ENCODE data around the gene AIRE. TPM values are rescaled to one million over a fixed set of nuclear protein-coding genes. Genes with fewer than 3 reads are reported as not detected.

Gene AIRE
- total and polyA plus RNA-seq, 2 of the 13 experiments (the other 11 are each of a cell fraction or from before 2014, with no cell fraction given), result not detected

DNA sequence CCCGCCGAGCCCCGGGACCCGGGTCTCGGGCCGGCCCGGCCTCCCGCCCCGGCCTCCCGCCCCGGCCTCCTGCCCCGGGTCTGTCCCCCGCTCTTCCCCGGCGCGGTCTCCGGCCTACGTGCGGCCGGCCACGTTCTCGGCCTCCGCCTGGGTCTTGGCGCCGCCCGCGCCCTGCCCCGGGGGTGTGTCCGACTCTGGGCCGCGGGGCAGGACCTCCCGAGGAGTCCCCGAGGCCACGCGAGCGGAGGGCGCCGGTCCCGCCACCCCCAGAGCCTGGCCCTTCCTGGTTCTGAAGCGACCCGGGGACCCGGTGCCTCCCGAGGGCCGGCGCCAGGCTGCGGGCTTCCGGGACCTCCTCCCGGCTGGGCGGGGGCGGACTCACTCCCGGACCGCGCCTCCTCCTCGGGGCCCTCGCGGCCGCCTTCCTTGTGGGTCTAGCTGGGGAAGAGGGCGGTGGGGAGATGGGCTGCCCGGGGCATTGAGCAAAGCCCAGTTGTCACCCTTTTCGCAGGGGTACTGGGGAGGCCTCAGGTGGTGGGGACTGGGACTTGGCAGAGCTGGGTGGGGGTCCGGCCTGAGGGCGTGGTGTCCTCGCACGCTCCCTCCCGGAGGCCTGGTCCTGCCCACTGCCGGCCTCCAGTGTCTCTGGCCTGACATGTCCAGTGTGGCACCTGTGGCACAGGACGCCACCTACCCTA lies 14.7 kb downstream of the AIRE start (continued):
- TF ChIP-seq FOXP4 (CRISPR knock-in tag; IDR thresholded peaks at IDR 0.05) (no peak), GLI4 (CRISPR knock-in tag; IDR thresholded peaks at IDR 0.05; ENCODE audit: borderline replicate concordance) (peak; percentile 80; the same call in 1 of the 2 replicates), MXI1 (IDR thresholded peaks at IDR 0.05; ENCODE audit: borderline replicate concordance, low read depth, low read length) (peak; percentile 49; the same call in 1 of the 3 replicates), KDM2A (CRISPR knock-in tag; IDR thresholded peaks at IDR 0.05; ENCODE audit: borderline replicate concordance, low read depth) (peak; percentile 32; the same call in 1 of the 2 replicates), AGO2 (optimal IDR thresholded peaks at IDR 0.05; ENCODE audit: low read depth, low read length) (peak; percentile 65), ZNF235 (CRISPR knock-in tag; IDR thresholded peaks at IDR 0.05; ENCODE audit: borderline replicate concordance) (peak; percentile 52; the same call in 1 of the 2 replicates), RNF219 (CRISPR knock-in tag; IDR thresholded peaks at IDR 0.05) (no peak), ZNF883 (CRISPR knock-in tag; IDR thresholded peaks at IDR 0.05; ENCODE audit: not compliant biosample characterization) (peak; percentile 90), UBTF (CRISPR knock-in tag; IDR thresholded peaks at IDR 0.05) (peak; percentile 77), SRF (IDR thresholded peaks at IDR 0.05; ENCODE audit: low read depth, low read length) (no peak), POLR2AphosphoS5 (IDR thresholded peaks at IDR 0.05; ENCODE audit: low read depth, low read length) (peak; percentile 13; the same call in 1 of the 2 replicates), HES4 (CRISPR knock-in tag; IDR thresholded peaks at IDR 0.05; ENCODE audit: borderline replicate concordance) (peak; percentile 12; the same call in 1 of the 2 replicates), XRCC5 (optimal IDR thresholded peaks at IDR 0.05; ENCODE audit: low read length) (peak; percentile 44), HNRNPL (IDR thresholded peaks at IDR 0.05; ENCODE audit: low read depth, low read length) (peak; percentile 78; the same call in 1 of the 2 replicates)
- TF ChIP-seq, protein P1, sequence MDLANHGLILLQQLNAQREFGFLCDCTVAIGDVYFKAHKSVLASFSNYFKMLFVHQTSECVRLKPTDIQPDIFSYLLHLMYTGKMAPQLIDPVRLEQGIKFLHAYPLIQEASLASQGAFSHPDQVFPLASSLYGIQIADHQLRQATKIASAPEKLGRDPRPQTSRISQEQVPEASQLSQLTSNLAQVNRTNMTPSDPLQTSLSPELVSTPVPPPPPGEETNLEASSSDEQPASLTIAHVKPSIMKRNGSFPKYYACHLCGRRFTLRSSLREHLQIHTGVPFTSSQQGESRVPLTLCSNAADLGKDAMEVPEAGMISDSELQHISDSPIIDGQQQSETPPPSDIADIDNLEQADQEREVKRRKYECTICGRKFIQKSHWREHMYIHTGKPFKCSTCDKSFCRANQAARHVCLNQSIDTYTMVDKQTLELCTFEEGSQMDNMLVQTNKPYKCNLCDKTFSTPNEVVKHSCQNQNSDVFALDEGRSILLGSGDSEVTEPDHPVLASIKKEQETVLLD (CRISPR knock-in tag; IDR thresholded peaks at IDR 0.05; ENCODE audit: low read depth), result peak; percentile 39; the same call in 1 of the 2 replicates
- TF ChIP-seq, protein P2, sequence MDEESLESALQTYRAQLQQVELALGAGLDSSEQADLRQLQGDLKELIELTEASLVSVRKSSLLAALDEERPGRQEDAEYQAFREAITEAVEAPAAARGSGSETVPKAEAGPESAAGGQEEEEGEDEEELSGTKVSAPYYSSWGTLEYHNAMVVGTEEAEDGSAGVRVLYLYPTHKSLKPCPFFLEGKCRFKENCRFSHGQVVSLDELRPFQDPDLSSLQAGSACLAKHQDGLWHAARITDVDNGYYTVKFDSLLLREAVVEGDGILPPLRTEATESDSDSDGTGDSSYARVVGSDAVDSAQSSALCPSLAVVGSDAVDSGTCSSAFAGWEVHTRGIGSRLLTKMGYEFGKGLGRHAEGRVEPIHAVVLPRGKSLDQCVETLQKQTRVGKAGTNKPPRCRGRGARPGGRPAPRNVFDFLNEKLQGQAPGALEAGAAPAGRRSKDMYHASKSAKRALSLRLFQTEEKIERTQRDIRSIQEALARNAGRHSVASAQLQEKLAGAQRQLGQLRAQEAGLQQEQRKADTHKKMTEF (CRISPR knock-in tag; IDR thresholded peaks at IDR 0.05), result peak; percentile 22; the same call in 1 of the 2 replicates
- TF ChIP-seq, protein P3, sequence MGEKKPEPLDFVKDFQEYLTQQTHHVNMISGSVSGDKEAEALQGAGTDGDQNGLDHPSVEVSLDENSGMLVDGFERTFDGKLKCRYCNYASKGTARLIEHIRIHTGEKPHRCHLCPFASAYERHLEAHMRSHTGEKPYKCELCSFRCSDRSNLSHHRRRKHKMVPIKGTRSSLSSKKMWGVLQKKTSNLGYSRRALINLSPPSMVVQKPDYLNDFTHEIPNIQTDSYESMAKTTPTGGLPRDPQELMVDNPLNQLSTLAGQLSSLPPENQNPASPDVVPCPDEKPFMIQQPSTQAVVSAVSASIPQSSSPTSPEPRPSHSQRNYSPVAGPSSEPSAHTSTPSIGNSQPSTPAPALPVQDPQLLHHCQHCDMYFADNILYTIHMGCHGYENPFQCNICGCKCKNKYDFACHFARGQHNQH (CRISPR knock-in tag; IDR thresholded peaks at IDR 0.05), result 0 out of 2 replicates have a peak, but pooled peaks have one; percentile 14

Measured in HepG2 (cell line).